ENCODE data around the gene CCDC106.

CCDC106 gene

GRCh38 chr19:55686311-55687050 is 38.5 kb downstream of the CCDC106 start:
- DNase-seq: no peak

GRCh38 chr19:55687281-55688201 is 39.5 kb downstream of the CCDC106 start:
- DNase-seq: no peak

GRCh38 chr19:55688422-55689218 is 40.6 kb downstream of the CCDC106 start:
- no peak for DNase-seq

- DNase-seq: no peak
Measured at GRCh38 chr19:55689411-55690108, 41.5 kb downstream of the CCDC106 start.

- DNase-seq: no peak
Measured at GRCh38 chr19:55690109-55690768, 42.2 kb downstream of the CCDC106 start.

- DNase-seq: no peak
Measured at GRCh38 chr19:55690769-55691545, 42.9 kb downstream of the CCDC106 start.

GRCh38 chr19:55691561-55692481 is 43.8 kb downstream of the CCDC106 start:
- DNase-seq: no peak

- DNase-seq: no peak
Measured at GRCh38 chr19:55692681-55693081, 44.7 kb downstream of the CCDC106 start.

GRCh38 chr19:55693336-55693974 is 45.4 kb downstream of the CCDC106 start:
- DNase-seq: no peak

GRCh38 chr19:55694241-55694655 is 46.2 kb downstream of the CCDC106 start:
- no peak for DNase-seq

GRCh38 chr19:55694656-55695491 is 46.9 kb downstream of the CCDC106 start:
- DNase-seq: no peak

GRCh38 chr19:55695511-55696290 is 47.7 kb downstream of the CCDC106 start:
- DNase-seq: no peak

- no peak for DNase-seq
Measured at GRCh38 chr19:55696301-55697068, 48.5 kb downstream of the CCDC106 start.

GRCh38 chr19:55697069-55697440 is 49.0 kb downstream of the CCDC106 start:
- DNase-seq: no peak

- DNase-seq: no peak
Measured at GRCh38 chr19:55697698-55698097, 49.7 kb downstream of the CCDC106 start.

- DNase-seq: no peak
Measured at GRCh38 chr19:55698256-55698655, 50.2 kb downstream of the CCDC106 start.

- DNase-seq: no peak
Measured at GRCh38 chr19:55699221-55699620, 51.2 kb downstream of the CCDC106 start.
